Stimulated activated memory B cell treated with anti-CD40 and anti-IgM and Interleukin-4, amounts not matched to agents 10 μg/mL and 1 μg/mL and 100 μg/mL, for 72 hours (primary cell): ENCODE data around the gene AHSP.
A peak's percentile ranks its signal among the peaks of the same experiment; 100 is the strongest.
"Not testable (repeated sequence)": the region's sequence is repeated elsewhere in the genome, so short reads cannot be mapped to it uniquely, and the experiment has no call there.

Experiments used
- ATAC-seq: fragments of 150-1000 bp; cut with Tn5 transposase; 2 replicates; pipeline ENCODE4 v1.10.0; 2021
- H3K27ac Mint-ChIP-seq: one replicate; pipeline ENCODE4 v1.8.0; 2022; ENCODE audit warnings: mild to moderate bottlenecking, mixed read lengths
- H3K27me3 Mint-ChIP-seq: one replicate; pipeline ENCODE4 v1.8.0; 2022; ENCODE audit warnings: mixed read lengths
- H3K36me3 Mint-ChIP-seq: one replicate; pipeline ENCODE4 v1.8.0; 2022; ENCODE audit warnings: mixed read lengths
- H3K4me1 Mint-ChIP-seq: one replicate; pipeline ENCODE4 v1.8.0; 2022; ENCODE audit warnings: mixed read lengths
- H3K4me3 Mint-ChIP-seq: one replicate; pipeline ENCODE4 v1.8.0; 2022; ENCODE audit warnings: mild to moderate bottlenecking, moderate library complexity, mixed read lengths
- H3K9me3 Mint-ChIP-seq: one replicate; pipeline ENCODE4 v1.8.0; 2022; ENCODE audit warnings: mixed read lengths

Gene AHSP

GRCh38 chr16:31532896-31533295 lies 5.2 kb downstream of the AHSP start:
- no peaks in the 10 kb centered on the region for H3K36me3 Mint-ChIP-seq
- peaks cover 20% of the 10 kb centered on the region for H3K27me3 Mint-ChIP-seq
- no peak overlapping the region for H3K4me3 Mint-ChIP-seq
- no peak overlapping the region for H3K27ac Mint-ChIP-seq
- no peaks in the 10 kb centered on the region for H3K9me3 Mint-ChIP-seq
- H3K4me1 Mint-ChIP-seq: peaks cover 15% of the 10 kb centered on the region
- ATAC-seq: no peak

- Mint-ChIP-seq H3K9me3 (peaks cover 9% of the 10 kb centered on the region), H3K27ac (no peak overlapping the region), H3K27me3 (peaks cover 35% of the 10 kb centered on the region), H3K4me3 (no peak overlapping the region), H3K4me1 (peaks cover 10% of the 10 kb centered on the region), H3K36me3 (peaks cover 9% of the 10 kb centered on the region)
- no peak for ATAC-seq
Measured at GRCh38 chr16:31535737-31536136, 8.0 kb downstream of the AHSP start.

- Mint-ChIP-seq H3K4me3 (no peak overlapping the region), H3K4me1 (peaks cover 10% of the 10 kb centered on the region), H3K9me3 (peaks cover 9% of the 10 kb centered on the region), H3K27ac (no peak overlapping the region), H3K36me3 (peaks cover 9% of the 10 kb centered on the region), H3K27me3 (peaks cover 41% of the 10 kb centered on the region)
- ATAC-seq: no peak
Measured at GRCh38 chr16:31536804-31537361, 9.2 kb downstream of the AHSP start.

GRCh38 chr16:31537362-31538242 lies 9.9 kb downstream of the AHSP start:
- Mint-ChIP-seq H3K27ac (peak overlapping the region; percentile 48), H3K27me3 (peaks cover 41% of the 10 kb centered on the region), H3K4me3 (peak overlapping the region; percentile 66), H3K4me1 (peaks cover 10% of the 10 kb centered on the region), H3K36me3 (peaks cover 14% of the 10 kb centered on the region), H3K9me3 (peaks cover 13% of the 10 kb centered on the region)
- peak; percentile 45 for ATAC-seq

GRCh38 chr16:31538243-31538598 lies 10.5 kb downstream of the AHSP start:
- not testable (repeated sequence) for H3K27ac Mint-ChIP-seq, ATAC-seq, H3K4me3 Mint-ChIP-seq, H3K4me1 Mint-ChIP-seq
- Mint-ChIP-seq H3K27me3 (peaks cover 41% of the 10 kb centered on the region), H3K9me3 (peaks cover 13% of the 10 kb centered on the region), H3K36me3 (peaks cover 14% of the 10 kb centered on the region)

GRCh38 chr16:31539762-31540161 lies 12.1 kb downstream of the AHSP start:
- Mint-ChIP-seq H3K36me3 (peaks cover 14% of the 10 kb centered on the region), H3K9me3 (peaks cover 16% of the 10 kb centered on the region), H3K27me3 (peaks cover 41% of the 10 kb centered on the region)
- not testable (repeated sequence) for H3K4me1 Mint-ChIP-seq, H3K4me3 Mint-ChIP-seq, H3K27ac Mint-ChIP-seq, ATAC-seq

- Mint-ChIP-seq H3K9me3 (peaks cover 16% of the 10 kb centered on the region), H3K4me3 (no peak overlapping the region), H3K36me3 (peaks cover 14% of the 10 kb centered on the region), H3K4me1 (peaks cover 6% of the 10 kb centered on the region), H3K27me3 (peaks cover 37% of the 10 kb centered on the region), H3K27ac (no peak overlapping the region)
- ATAC-seq: no peak
Measured at GRCh38 chr16:31542763-31543162, 15.1 kb downstream of the AHSP start.

GRCh38 chr16:31561426-31562233 lies 33.9 kb downstream of the AHSP start:
- Mint-ChIP-seq H3K27me3 (peaks cover 42% of the 10 kb centered on the region), H3K4me1 (no peaks in the 10 kb centered on the region), H3K27ac (no peak overlapping the region), H3K9me3 (no peaks in the 10 kb centered on the region), H3K36me3 (no peaks in the 10 kb centered on the region), H3K4me3 (no peak overlapping the region)
- ATAC-seq: no peak

GRCh38 chr16:31568577-31569359 lies 41.1 kb downstream of the AHSP start:
- Mint-ChIP-seq H3K36me3 (no peaks in the 10 kb centered on the region), H3K4me1 (peaks cover 11% of the 10 kb centered on the region), H3K9me3 (peaks cover 10% of the 10 kb centered on the region), H3K27me3 (peaks cover 70% of the 10 kb centered on the region), H3K4me3 (peak overlapping the region; percentile 32), H3K27ac (no peak overlapping the region)
- ATAC-seq: no peak

GRCh38 chr16:31569360-31569717 lies 41.6 kb downstream of the AHSP start:
- Mint-ChIP-seq H3K27ac (no peak overlapping the region), H3K4me3 (no peak overlapping the region), H3K4me1 (peaks cover 11% of the 10 kb centered on the region), H3K36me3 (no peaks in the 10 kb centered on the region), H3K9me3 (peaks cover 14% of the 10 kb centered on the region), H3K27me3 (peaks cover 65% of the 10 kb centered on the region)
- ATAC-seq: no peak

- Mint-ChIP-seq H3K27ac (no peak overlapping the region), H3K4me3 (no peak overlapping the region), H3K9me3 (peaks cover 31% of the 10 kb centered on the region), H3K27me3 (peaks cover 58% of the 10 kb centered on the region), H3K4me1 (peaks cover 11% of the 10 kb centered on the region), H3K36me3 (peaks cover 6% of the 10 kb centered on the region)
- no peak for ATAC-seq
Measured at GRCh38 chr16:31572821-31573220, 45.1 kb downstream of the AHSP start.

GRCh38 chr16:31574159-31574558 lies 46.5 kb downstream of the AHSP start:
- not testable (repeated sequence) for H3K4me3 Mint-ChIP-seq, ATAC-seq, H3K36me3 Mint-ChIP-seq

GRCh38 chr16:31577411-31577810 lies 49.7 kb downstream of the AHSP start:
- Mint-ChIP-seq H3K36me3 (peaks cover 6% of the 10 kb centered on the region), H3K9me3 (peaks cover 37% of the 10 kb centered on the region), H3K27ac (no peak overlapping the region), H3K4me3 (no peak overlapping the region), H3K4me1 (no peaks in the 10 kb centered on the region), H3K27me3 (peaks cover 12% of the 10 kb centered on the region)
- ATAC-seq: no peak

More at GRCh38 chr16:31574159-31574558, 46.5 kb downstream of the AHSP start:
- Mint-ChIP-seq H3K9me3 (peaks cover 42% of the 10 kb centered on the region), H3K27me3 (peaks cover 45% of the 10 kb centered on the region)
- not testable (repeated sequence) for H3K27ac Mint-ChIP-seq, H3K4me1 Mint-ChIP-seq
